Neuronal stem cell (in vitro differentiated cells): Measurements from ENCODE around the gene MRPL37. TPM values are rescaled to one million over a fixed set of nuclear protein-coding genes. Genes with fewer than 3 reads are reported as not detected.
A peak's percentile ranks its signal among the peaks of the same experiment; 100 is the strongest.

ENCODE experiments used
- DNase-seq: peaks from one replicate; pipeline ENCODE4 v3.0.0-alpha.2; 2013; ENCODE audit warnings: low spot score
- H2AFZ ChIP-seq: one replicate; pipeline ENCODE4 v1.6.1; 2013; ENCODE audit warnings: mild to moderate bottlenecking, low read length, inconsistent platforms
- H2AK5ac ChIP-seq: 2 replicates; pipeline ENCODE4 v1.6.1; 2013; ENCODE audit warnings: low read depth, mild to moderate bottlenecking, inconsistent platforms, low read length, moderate library complexity, mixed read lengths
- H2BK120ac ChIP-seq: 2 replicates; pipeline ENCODE4 v1.6.1; 2013; ENCODE audit warnings: low read depth, mild to moderate bottlenecking, inconsistent platforms, low read length, moderate library complexity, mixed read lengths
- H2BK12ac ChIP-seq: one replicate; pipeline ENCODE4 v1.6.1; 2013; ENCODE audit warnings: low read length, inconsistent platforms
- H2BK15ac ChIP-seq: 2 replicates; pipeline ENCODE4 v1.6.1; 2013; ENCODE audit warnings: mild to moderate bottlenecking, low read length, inconsistent platforms, mixed read lengths
- H2BK5ac ChIP-seq: one replicate; pipeline ENCODE4 v1.6.1; 2013; ENCODE audit warnings: inconsistent platforms, mild to moderate bottlenecking, low read length, moderate library complexity
- H3K14ac ChIP-seq: one replicate; pipeline ENCODE4 v1.6.1; 2013; ENCODE audit warnings: low read length, inconsistent platforms
- H3K18ac ChIP-seq: 2 replicates; pipeline ENCODE4 v1.6.1; 2013; ENCODE audit warnings: low read length, inconsistent platforms
- H3K23ac ChIP-seq: 2 replicates; pipeline ENCODE4 v1.6.1; 2013; ENCODE audit warnings: low read depth, mild to moderate bottlenecking, mixed read lengths, low read length, inconsistent platforms; ENCODE audit not compliant: poor library complexity
- H3K27ac ChIP-seq: replicated peaks from 3 replicates; pipeline ENCODE4 v1.5.1; 2013; ENCODE audit warnings: low read length, inconsistent platforms
- H3K27me3 ChIP-seq, 3 experiments: 2 replicates each; pipeline ENCODE4 v1.6.1; 2013; ENCODE audit warnings: low read length in 3 of 3, mild to moderate bottlenecking in 2 of 3, inconsistent platforms in 1 of 3, low read depth in 1 of 3, mixed read lengths in 1 of 3, moderate library complexity in 1 of 3; ENCODE audit not compliant: control insufficient read depth in 3 of 3, insufficient read depth in 3 of 3
- H3K36me3 ChIP-seq, 2 donors: replicated peaks in 1 of 2; 2 replicates each; pipeline ENCODE4 v1.6.1; 2013; ENCODE audit warnings: low read length in 2 of 2; ENCODE audit not compliant: control insufficient read depth in 2 of 2, insufficient read depth in 2 of 2
- H3K4ac ChIP-seq: 2 replicates; pipeline ENCODE4 v1.6.1; 2013; ENCODE audit warnings: inconsistent platforms, mild to moderate bottlenecking, low read length, moderate library complexity
- H3K4me1 ChIP-seq, 2 donors: 1 replicate in 1 of 2; 2 replicates in 1 of 2; pipeline ENCODE4 v1.6.1; 2013; ENCODE audit warnings: low read length in 2 of 2, low read depth in 1 of 2; ENCODE audit not compliant: control insufficient read depth in 2 of 2, insufficient read depth in 1 of 2
- H3K4me2 ChIP-seq: one replicate; pipeline ENCODE4 v1.6.1; 2013; ENCODE audit warnings: mild to moderate bottlenecking, low read length, inconsistent platforms; ENCODE audit not compliant: insufficient read depth, poor library complexity, severe bottlenecking
- H3K4me3 ChIP-seq, 2 donors: 2 replicates each; pipeline ENCODE4 v1.5.1; 2013; ENCODE audit warnings: low read length in 2 of 2, mild to moderate bottlenecking in 2 of 2, inconsistent platforms in 1 of 2, moderate library complexity in 1 of 2
- H3K79me1 ChIP-seq: one replicate; pipeline ENCODE4 v1.6.1; 2013; ENCODE audit warnings: low read depth, mild to moderate bottlenecking, inconsistent platforms, low read length, moderate library complexity
- H3K9ac ChIP-seq: one replicate; pipeline ENCODE4 v1.6.1; 2013; ENCODE audit warnings: mild to moderate bottlenecking, low read depth, low read length, inconsistent platforms; ENCODE audit not compliant: poor library complexity
- H3K9me3 ChIP-seq, 2 donors: replicated peaks in 1 of 2; 2 replicates each; pipeline versions ENCODE3 to v1.6.1; 2013; ENCODE audit warnings: low read length in 2 of 2, mild to moderate bottlenecking in 2 of 2, inconsistent platforms in 1 of 2, low read depth in 1 of 2, mixed read lengths in 1 of 2, moderate library complexity in 1 of 2; ENCODE audit not compliant: control insufficient read depth in 2 of 2, insufficient read depth in 1 of 2
- H4K8ac ChIP-seq: one replicate; pipeline ENCODE4 v1.6.1; 2013; ENCODE audit warnings: low read depth, mild to moderate bottlenecking, inconsistent platforms, low read length, moderate library complexity
- H4K91ac ChIP-seq: one replicate; pipeline ENCODE4 v1.6.1; 2013; ENCODE audit warnings: low read length, low read depth, mild to moderate bottlenecking, inconsistent platforms; ENCODE audit not compliant: poor library complexity
- WGBS, 2 donors: extraction: QIAGEN DNeasy Blood & Tissue Kit; methylation state at CpG; one replicate each; pipeline ENCODE4 v1.1.7; 2013; ENCODE audit warnings: missing lambda C conversion rate in 2 of 2, mixed read lengths in 1 of 2; ENCODE audit not compliant: insufficient read length in 2 of 2, insufficient replicate concordance in 1 of 2; ENCODE audit errors: extremely low coverage in 2 of 2; 5-methylcytosine and 5-hydroxymethylcytosine counted together
- polyA plus RNA-seq, 2 experiments: library from polyadenylated mRNA; stranded (reverse); fragments of 200-250 nt; gene quantifications; one replicate each; pipeline ENCODE4 v1.2.3, GENCODE V29; 2013

MRPL37 gene
- polyA plus RNA-seq (2013, experiment 1 of 2), result 69.4 TPM
- 69.8 TPM for polyA plus RNA-seq (2013, experiment 2 of 2)

DNA sequence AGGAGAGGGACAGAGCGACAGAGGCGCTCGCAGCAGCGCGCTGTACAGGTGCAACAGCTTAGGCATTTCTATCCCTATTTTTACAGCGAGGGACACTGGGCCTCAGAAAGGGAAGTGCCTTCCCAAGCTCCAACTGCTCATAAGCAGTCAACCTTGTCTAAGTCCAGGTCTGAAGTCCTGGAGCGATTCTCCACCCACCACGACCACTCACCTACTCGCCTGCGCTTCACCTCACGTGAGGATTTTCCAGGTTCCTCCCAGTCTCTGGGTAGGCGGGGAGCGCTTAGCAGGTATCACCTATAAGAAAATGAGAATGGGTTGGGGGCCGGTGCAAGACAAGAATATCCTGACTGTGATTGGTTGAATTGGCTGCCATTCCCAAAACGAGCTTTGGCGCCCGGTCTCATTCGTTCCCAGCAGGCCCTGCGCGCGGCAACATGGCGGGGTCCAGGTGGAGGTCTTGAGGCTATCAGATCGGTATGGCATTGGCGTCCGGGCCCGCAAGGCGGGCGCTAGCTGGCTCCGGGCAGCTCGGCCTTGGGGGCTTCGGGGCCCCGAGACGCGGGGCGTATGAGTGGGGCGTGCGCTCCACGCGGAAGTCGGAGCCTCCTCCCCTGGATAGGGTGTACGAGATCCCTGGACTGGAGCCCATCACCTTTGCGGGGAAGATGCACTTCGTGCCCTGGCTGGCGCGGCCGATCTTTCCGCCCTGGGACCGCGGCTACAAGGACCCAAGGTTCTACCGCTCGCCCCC lies at the start of gene MRPL37, which contains the start of gene CYB5RL:
MRPL37 (plus strand) TSS at position 403 of the 754 bp plus-strand sequence; CDS start at position 480, 77 bp downstream.
CYB5RL (minus strand) TSS at position 266 of the 754 bp plus-strand sequence. CDS start 4,414 bp downstream, outside the sequence.
- H2AK5ac ChIP-seq, result no peak within 1 kb of the TSS
- H3K36me3 ChIP-seq, result peaks cover 2 to 46% of the 10 kb centered on the region in 2 donors
- no peaks in the 10 kb centered on the region for H3K27me3 ChIP-seq
- no peak within 1 kb of the TSS for H2BK120ac ChIP-seq
- H4K91ac ChIP-seq, result no peak within 1 kb of the TSS
- peaks cover 5% of the 10 kb centered on the region for H3K79me1 ChIP-seq
- peak within 1 kb of the TSS; percentile 86 for H2AFZ ChIP-seq
- peak within 1 kb of the TSS; percentile 83 for H3K4me2 ChIP-seq
- WGBS, 2 donors, result no CpG with 5 or more reads among the region's 51 CpGs
- H2BK12ac ChIP-seq, result no peak within 1 kb of the TSS
- H4K8ac ChIP-seq, result no peak within 1 kb of the TSS
- no peak within 1 kb of the TSS for H3K27ac ChIP-seq
- H3K4me3 ChIP-seq, result peak within 1 kb of the TSS; percentile 67 to 95
- H3K9ac ChIP-seq, result peak within 1 kb of the TSS; percentile 89
- peak within 1 kb of the TSS; percentile 10 for H3K14ac ChIP-seq
- H3K23ac ChIP-seq, result peak within 1 kb of the TSS; percentile 61
- peak within 1 kb of the TSS; percentile 40 for H3K18ac ChIP-seq
- no peak within 1 kb of the TSS for H2BK15ac ChIP-seq
- H3K9me3 ChIP-seq, result no peaks in the 10 kb centered on the region
- peak; percentile 94 for DNase-seq
- no peak within 1 kb of the TSS for H3K4ac ChIP-seq
- H3K4me1 ChIP-seq, result peaks cover 9 to 13% of the 10 kb centered on the region in 2 donors
- no peak within 1 kb of the TSS for H2BK5ac ChIP-seq

DNA sequence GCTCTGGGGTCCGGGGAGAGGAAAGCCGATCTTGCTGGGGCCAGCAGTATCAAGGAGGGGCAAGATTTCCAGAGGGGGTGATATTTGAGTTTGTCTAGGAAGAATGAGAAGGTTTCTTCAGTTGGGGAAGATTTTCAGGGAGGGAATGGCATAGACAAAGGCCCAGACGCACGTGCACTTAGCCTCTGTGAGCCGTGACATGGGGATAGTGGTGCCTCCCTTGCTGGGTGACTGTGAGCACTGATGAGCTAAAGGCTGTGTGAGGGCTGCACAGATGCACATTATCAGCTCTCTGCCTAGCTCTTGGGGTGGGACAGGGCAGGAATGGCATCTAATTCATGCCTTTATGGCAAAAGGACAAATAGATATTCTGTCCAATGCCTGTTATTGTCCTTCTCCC lies 49.0 kb upstream of the MRPL37 start:
- no peak overlapping the region for H2BK5ac ChIP-seq
- H3K4me3 ChIP-seq, result no peak overlapping the region
- peaks cover 0 to 2% of the 10 kb centered on the region in 2 donors for H3K9me3 ChIP-seq
- no peak overlapping the region for H3K27ac ChIP-seq
- H2AK5ac ChIP-seq, result no peak overlapping the region
- H2BK12ac ChIP-seq, result no peak overlapping the region
- peak overlapping the region; percentile 78 for H2AFZ ChIP-seq
- no peaks in the 10 kb centered on the region for H3K27me3 ChIP-seq
- H4K91ac ChIP-seq, result no peak overlapping the region
- no peaks in the 10 kb centered on the region for H3K79me1 ChIP-seq
- no peak for DNase-seq
- H3K23ac ChIP-seq, result no peak overlapping the region
- H3K18ac ChIP-seq, result no peak overlapping the region
- WGBS, 2 donors, result no CpG with 5 or more reads among the region's 5 CpGs
- no peaks in the 10 kb centered on the region for H3K36me3 ChIP-seq
- no peak overlapping the region for H3K4ac ChIP-seq
- no peak overlapping the region for H3K9ac ChIP-seq
- H3K4me1 ChIP-seq, result peaks cover 7 to 13% of the 10 kb centered on the region in 2 donors
- H3K4me2 ChIP-seq, result no peak overlapping the region
- H4K8ac ChIP-seq, result no peak overlapping the region
- H2BK15ac ChIP-seq, result no peak overlapping the region
- no peak overlapping the region for H3K14ac ChIP-seq
- H2BK120ac ChIP-seq, result no peak overlapping the region

- no CpG with 5 or more reads among the region's 5 CpGs for WGBS, 2 donors
- H3K36me3 ChIP-seq, result no peaks in the 10 kb centered on the region
- H2BK5ac ChIP-seq, result no peak within 1 kb of the TSS
- no peak within 1 kb of the TSS for H4K91ac ChIP-seq
- H3K4me2 ChIP-seq, result no peak within 1 kb of the TSS
- peaks cover 0 to 3% (median 0%) of the 10 kb centered on the region in 3 experiments for H3K27me3 ChIP-seq
- no peak within 1 kb of the TSS for H2BK120ac ChIP-seq
- no peak within 1 kb of the TSS for H2AK5ac ChIP-seq
- H2AFZ ChIP-seq, result peak within 1 kb of the TSS; percentile 64
- no peak within 1 kb of the TSS for H4K8ac ChIP-seq
- H3K4me3 ChIP-seq, result peak within 1 kb of the TSS in 1 of 2 donors; percentile 23
- no peak within 1 kb of the TSS for H3K23ac ChIP-seq
- peak within 1 kb of the TSS; percentile 22 for H3K14ac ChIP-seq
- no peak for DNase-seq
- no peak within 1 kb of the TSS for H3K27ac ChIP-seq
- H3K4me1 ChIP-seq, result peaks cover 7 to 13% of the 10 kb centered on the region in 2 donors
- no peak within 1 kb of the TSS for H2BK12ac ChIP-seq
- no peaks in the 10 kb centered on the region for H3K79me1 ChIP-seq
- no peak within 1 kb of the TSS for H3K9ac ChIP-seq
- H3K18ac ChIP-seq, result peak within 1 kb of the TSS; percentile 4
- peaks cover 0 to 4% of the 10 kb centered on the region in 2 donors for H3K9me3 ChIP-seq
- H2BK15ac ChIP-seq, result no peak within 1 kb of the TSS
- H3K4ac ChIP-seq, result no peak within 1 kb of the TSS
Measured at GRCh38 chr1:54152696-54153095, 47.3 kb upstream of the MRPL37 start, which contains the start of gene CDCP2. TSS of gene CDCP2 (minus strand) at chr1:54153000. CDS start at chr1:54152922, 78 bp downstream.
